ENCODE measurements around the gene STIM2. TPM values are rescaled to one million over a fixed set of nuclear protein-coding genes. Genes with fewer than 3 reads are reported as not detected.

STIM2 gene
- total and polyA plus RNA-seq, 2 donors (not counting 3 experiments of a cell fraction or from before 2014, with no cell fraction given) = 21.0 to 21.2 TPM

GRCh38 chr4:26993967-26994366 is 133.3 kb downstream of the STIM2 start:
- CTCF ChIA-PET = interaction anchor here (0.7 to 1.6 kb wide), 4 partner anchors 9 to 133 kb away, joined by 3 to 4 read pairs (median 3); partner anchors contain the start of gene STIM2

More at GRCh38 chr4:26993967-26994366, 133.3 kb downstream of the STIM2 start:
- POLR2A ChIA-PET = no interaction called here
- H3K9me1 ChIP-seq (replicated peaks; ENCODE audit: control insufficient read depth, extremely low read depth, insufficient read depth, low read length) = no peaks in the 10 kb centered on the region
- FAIRE-seq (no peak), DNase-seq (ENCODE audit: low read depth, low spot score) (no peak)
- H3K9ac ChIP-seq (replicated peaks; ENCODE audit: extremely low read depth, insufficient read depth, low read length) = no peak overlapping the region
- no peak for TF ChIP-seq POLR2A (IDR thresholded peaks at IDR 0.05; ENCODE audit: low read depth, low read length)
- no peak for TF ChIP-seq CTCF (IDR thresholded peaks at IDR 0.05; ENCODE audit: extremely low read depth in 1 of 2, insufficient read depth in 1 of 2, low read depth in 1 of 2, low read length in 2 of 2)
- no peak for TF ChIP-seq POLR2AphosphoS5 (IDR thresholded peaks at IDR 0.05; ENCODE audit: insufficient read depth, low read depth, low read length)
- no peak for TF ChIP-seq EZH2 (IDR thresholded peaks at IDR 0.05; ENCODE audit: borderline replicate concordance, low read depth, low read length, severe bottlenecking)
- TF ChIP-seq JUN (IDR thresholded peaks at IDR 0.05; ENCODE audit: borderline replicate concordance, insufficient read depth, insufficient read length, low read depth) = no peak
- TF ChIP-seq MAX (IDR thresholded peaks at IDR 0.05; ENCODE audit: insufficient read depth, insufficient read length) = no peak
- TF ChIP-seq FOS (IDR thresholded peaks at IDR 0.05; ENCODE audit: borderline replicate concordance, insufficient read depth, low read length) = no peak
- no peak for TF ChIP-seq MYC (IDR thresholded peaks at IDR 0.05; ENCODE audit: low read depth, low read length)
- TF ChIP-seq GATA2 (IDR thresholded peaks at IDR 0.05; ENCODE audit: insufficient read depth, insufficient read length, low read depth, low read length) = no peak
- no peaks in the 10 kb centered on the region for H3K4me1 ChIP-seq (ENCODE audit: control insufficient read depth, extremely low read depth, insufficient read depth, low read length)
- H3K27me3 ChIP-seq (ENCODE audit: control insufficient read depth in 2 of 2, insufficient read depth in 2 of 2, low read length in 2 of 2) = no peaks in the 10 kb centered on the region
- no peak overlapping the region for H2AFZ ChIP-seq (ENCODE audit: low read depth, low read length)
- H3K4me3 ChIP-seq (replicated peaks in 1 of 3; ENCODE audit: insufficient read depth in 1 of 3, low read depth in 1 of 3, low read length in 3 of 3) = no peak overlapping the region
- BruUV-seq (replicated peaks) = no TSS peak
- H3K36me3 ChIP-seq (ENCODE audit: control insufficient read depth in 2 of 2, extremely low read depth in 1 of 2, insufficient read depth in 2 of 2, low read length in 2 of 2) = no peaks in the 10 kb centered on the region
- dilution Hi-C loops (cut with MboI; ENCODE audit: extremely low pct_ligation_motif_present, low sequenced_read_pairs) = no loop called here
- no peak overlapping the region for H3K4me2 ChIP-seq (ENCODE audit: insufficient read depth, low read length)
- intact Hi-C loops (cut with micrococcal nuclease) = no loop called here
- no peaks in the 10 kb centered on the region for H3K9me3 ChIP-seq (replicated peaks; ENCODE audit: control insufficient read depth, insufficient read depth, low read length)
- H4K20me1 ChIP-seq (replicated peaks; ENCODE audit: control insufficient read depth, extremely low read depth, insufficient read depth, low read length) = no peaks in the 10 kb centered on the region
- H3K27ac ChIP-seq (ENCODE audit: insufficient read depth, low read depth, low read length) = no peak overlapping the region
- no peaks in the 10 kb centered on the region for H3K79me2 ChIP-seq (ENCODE audit: control insufficient read depth, insufficient read depth, low read length)

Measured in endothelial cell of umbilical vein (primary cell).